SH-SY5Y (cell line): ENCODE data around the gene FBXO44.

Experiments used
- GATA2 ChIP-seq: IDR thresholded peaks from 2 replicates; pipeline ENCODE4 v1.6.1; 2011; ENCODE audit warnings: mild to moderate bottlenecking, low read depth, low read length
- GATA3 ChIP-seq: IDR thresholded peaks from 2 replicates; pipeline ENCODE4 v1.6.1; 2011; ENCODE audit warnings: low read depth, mild to moderate bottlenecking, low read length, moderate library complexity

Gene FBXO44

GRCh38 chr1:11654137-11654938, at the start of gene FBXO44, which contains the start of gene FBXO2:
FBXO44 (plus strand) TSS chr1:11654877; CDS start chr1:11655836, 959 bp downstream.
FBXO2 (minus strand) TSS chr1:11654429; CDS start chr1:11654340, 89 bp downstream.
- TF ChIP-seq GATA3, result no peak
- no peak for TF ChIP-seq GATA2

GRCh38 chr1:11606775-11607174, 47.9 kb upstream of the FBXO44 start:
- TF ChIP-seq GATA2 (no peak), GATA3 (no peak)

DNA sequence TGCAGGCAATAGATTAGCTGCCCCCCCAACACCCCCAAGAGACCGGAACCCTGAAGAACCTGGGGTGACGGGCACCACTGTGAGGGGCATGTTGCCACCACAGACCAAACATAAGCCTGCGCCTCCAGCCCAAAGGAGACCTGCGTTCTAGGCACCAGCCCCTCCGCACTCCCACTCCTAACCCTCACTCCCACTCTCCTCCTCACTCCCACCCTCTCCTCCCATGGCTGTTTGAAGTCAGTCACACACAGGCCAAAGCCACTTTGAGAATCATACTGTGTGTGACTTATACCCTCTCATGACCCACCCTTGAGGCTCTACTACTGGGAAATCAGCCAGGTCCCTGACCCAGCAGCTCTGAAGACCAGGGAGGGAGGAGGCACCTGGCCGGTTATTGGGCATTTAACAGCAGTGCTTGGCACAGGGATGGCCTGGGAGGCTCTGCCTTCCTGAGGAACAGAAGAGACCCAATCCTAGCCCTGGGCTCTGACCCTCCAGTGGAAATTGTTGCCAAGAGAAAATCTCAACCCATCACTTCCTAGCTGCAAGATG, 44.0 kb upstream of the FBXO44 start:
- TF ChIP-seq GATA3 (no peak), GATA2 (no peak)

- TF ChIP-seq GATA2 (no peak), GATA3 (no peak)
Observed at GRCh38 chr1:11611638-11612327, 42.9 kb upstream of the FBXO44 start.

- TF ChIP-seq GATA2, result no peak
- TF ChIP-seq GATA3, result no peak
Observed at GRCh38 chr1:11613347-11613746, 41.3 kb upstream of the FBXO44 start.

GRCh38 chr1:11615090-11615489, 39.6 kb upstream of the FBXO44 start:
- no peak for TF ChIP-seq GATA3

DNA sequence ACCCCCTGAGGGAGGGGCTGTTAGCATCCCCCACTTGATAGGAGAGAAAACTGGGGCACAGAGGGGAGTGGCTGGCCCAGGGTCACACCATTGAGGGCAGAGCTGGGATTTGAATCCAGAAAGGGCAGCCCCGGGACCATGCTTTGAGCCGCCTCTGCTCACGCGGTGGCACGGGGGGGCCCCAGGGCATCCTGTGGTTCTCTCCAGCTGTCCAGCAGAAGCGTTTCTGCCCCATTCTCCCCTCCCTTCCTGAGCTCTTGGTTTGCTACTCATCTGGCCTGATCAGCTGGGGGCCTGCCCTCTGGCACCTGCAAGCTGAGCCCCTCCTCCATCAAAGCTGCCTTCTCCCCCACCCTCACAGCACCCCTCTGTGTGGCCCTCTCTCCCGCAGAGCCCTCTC, 37.9 kb upstream of the FBXO44 start:
- TF ChIP-seq GATA2 (no peak), GATA3 (no peak)

GRCh38 chr1:11617314-11617713, 37.4 kb upstream of the FBXO44 start:
- no peak for TF ChIP-seq GATA2
- no peak for TF ChIP-seq GATA3

- TF ChIP-seq GATA3 (no peak), GATA2 (no peak)
Observed at GRCh38 chr1:11617741-11618140, 36.9 kb upstream of the FBXO44 start.

- TF ChIP-seq GATA3 (no peak), GATA2 (no peak)
Observed at GRCh38 chr1:11620405-11620804, 34.3 kb upstream of the FBXO44 start.

- TF ChIP-seq GATA3 (no peak), GATA2 (no peak)
Observed at GRCh38 chr1:11620924-11621323, 33.8 kb upstream of the FBXO44 start.

- TF ChIP-seq GATA3, result no peak
- no peak for TF ChIP-seq GATA2
Observed at GRCh38 chr1:11622398-11622797, 32.3 kb upstream of the FBXO44 start.

DNA sequence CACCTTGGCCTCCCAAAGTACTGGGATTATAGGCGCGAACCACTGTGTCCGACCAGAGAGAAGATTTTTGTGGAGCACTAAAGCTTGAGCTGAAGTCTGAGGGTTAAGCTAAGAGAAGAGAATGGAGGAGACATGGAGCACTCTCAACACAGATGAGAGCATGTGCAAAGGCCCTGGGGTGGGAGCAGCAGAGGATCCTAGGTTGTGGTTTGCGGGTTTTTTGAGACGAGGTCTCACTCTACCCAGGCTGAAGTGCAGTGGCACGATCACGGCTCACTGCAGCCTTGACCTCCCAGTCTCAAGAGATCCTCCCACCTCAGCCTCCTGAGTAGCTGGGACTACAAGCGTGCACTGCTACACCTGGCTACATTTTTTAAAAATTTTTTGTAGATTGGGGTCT, 31.0 kb upstream of the FBXO44 start:
- TF ChIP-seq GATA2 (no peak), GATA3 (no peak)

DNA sequence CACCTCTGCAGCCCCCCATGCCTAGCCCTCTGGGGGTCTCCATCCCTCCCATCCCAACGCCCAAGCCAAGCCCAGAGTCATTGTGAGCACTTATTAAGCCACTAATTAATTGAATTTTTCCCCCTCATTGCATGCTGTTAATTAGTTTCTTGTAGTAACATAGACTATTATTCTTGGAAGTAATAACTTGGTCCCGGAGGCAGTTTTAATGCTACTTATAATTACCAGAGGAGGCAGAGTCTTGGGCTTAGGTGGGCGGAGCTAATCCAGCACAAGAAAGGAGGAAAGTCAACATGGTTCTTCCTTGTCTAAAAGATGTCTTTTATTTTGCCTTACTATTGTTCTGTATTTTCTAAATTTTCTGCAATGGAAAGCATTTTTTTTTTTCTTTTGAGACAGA, 28.1 kb upstream of the FBXO44 start:
- TF ChIP-seq GATA2 (no peak), GATA3 (no peak)

DNA sequence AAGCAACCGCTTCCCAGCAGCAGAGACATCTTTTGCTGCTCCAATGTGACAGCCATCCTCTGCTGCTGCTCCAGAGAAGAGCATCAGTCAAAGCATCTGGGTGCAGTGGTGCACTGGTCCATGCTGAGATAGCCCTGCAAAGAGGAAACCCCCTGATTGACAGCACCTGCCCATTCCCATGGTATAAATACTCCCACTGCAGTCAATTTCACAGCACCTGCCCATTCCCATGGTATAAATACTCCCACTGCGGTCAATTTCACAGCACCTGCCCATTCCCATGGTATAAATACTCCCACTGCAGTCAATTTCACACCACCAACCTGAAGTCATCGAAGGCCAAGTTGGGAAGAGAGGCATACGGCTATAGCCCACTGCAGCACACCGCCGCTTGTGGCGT, 25.9 kb upstream of the FBXO44 start:
- TF ChIP-seq GATA3 (no peak), GATA2 (no peak)
